ENCODE results near the gene CHST3. TPM values are rescaled to one million over a fixed set of nuclear protein-coding genes. Genes with fewer than 3 reads are reported as not detected.
"Not testable (repeated sequence)": the region's sequence is repeated elsewhere in the genome, so short reads cannot be mapped to it uniquely, and the experiment has no call there.

Gene CHST3
- polyA plus RNA-seq, 3 donors, result 2.6 to 21.8 (median 6.3) TPM

- H3K27ac ChIP-seq (ENCODE audit: low read depth, low read length), result no peak overlapping the region
- 73 to 87% (median 83%) methylated on average over 1 of the region's 1 CpG for WGBS, 3 donors
Observed at GRCh38 chr10:71981876-71982230, 17.7 kb downstream of the CHST3 start.

GRCh38 chr10:71982269-71983178, 18.3 kb downstream of the CHST3 start:
- H3K27ac ChIP-seq (ENCODE audit: low read depth, low read length), result no peak overlapping the region

GRCh38 chr10:71984126-71984808, 20.1 kb downstream of the CHST3 start:
- 84 to 95% (median 91%) methylated on average over 15 of the region's 15 CpGs for WGBS, 3 donors
- no peak overlapping the region for H3K27ac ChIP-seq (ENCODE audit: low read depth, low read length)

More at GRCh38 chr10:71982269-71983178, 18.3 kb downstream of the CHST3 start:
- WGBS, 3 donors, result 77 to 87% (median 82%) methylated on average over 10 of the region's 10 CpGs

GRCh38 chr10:71984809-71985388, 20.7 kb downstream of the CHST3 start:
- WGBS, 3 donors, result 67 to 82% (median 79%) methylated on average over 9 of the region's 9 CpGs
- no peak overlapping the region for H3K27ac ChIP-seq (ENCODE audit: low read depth, low read length)

- WGBS, 3 donors, result 56 to 79% (median 69%) methylated on average over 4 of the region's 4 CpGs
- H3K27ac ChIP-seq (ENCODE audit: low read depth, low read length), result no peak overlapping the region
Observed at GRCh38 chr10:71985542-71986250, 21.5 kb downstream of the CHST3 start.

- H3K27ac ChIP-seq (ENCODE audit: low read depth, low read length), result not testable (repeated sequence)
- WGBS, 3 donors, result 80 to 93% (median 91%) methylated on average over 6 of the region's 6 CpGs
Observed at GRCh38 chr10:71988895-71989294, 24.7 kb downstream of the CHST3 start.

GRCh38 chr10:71989661-71990454, 25.7 kb downstream of the CHST3 start:
- no peak overlapping the region for H3K27ac ChIP-seq (ENCODE audit: low read depth, low read length)

GRCh38 chr10:71990706-71991269, 26.6 kb downstream of the CHST3 start:
- no peak overlapping the region for H3K27ac ChIP-seq (ENCODE audit: low read depth, low read length)

More at GRCh38 chr10:71989661-71990454, 25.7 kb downstream of the CHST3 start:
- WGBS, 3 donors, result 65 to 74% (median 73%) methylated on average over 6 of the region's 6 CpGs

GRCh38 chr10:71995449-71995848, 31.3 kb downstream of the CHST3 start:
- 92 to 99% (median 95%) methylated on average over 3 of the region's 3 CpGs for WGBS, 3 donors
- H3K27ac ChIP-seq (ENCODE audit: low read depth, low read length), result peak overlapping the region; percentile 19

More at GRCh38 chr10:71990706-71991269, 26.6 kb downstream of the CHST3 start:
- 89 to 94% (median 92%) methylated on average over 7 of the region's 7 CpGs for WGBS, 3 donors

- no peak overlapping the region for H3K27ac ChIP-seq (ENCODE audit: low read depth, low read length)
- WGBS, 3 donors, result 53 to 67% (median 62%) methylated on average over 6 of the region's 6 CpGs
Observed at GRCh38 chr10:71995887-71996575, 31.8 kb downstream of the CHST3 start.

GRCh38 chr10:71996592-71997371, 32.6 kb downstream of the CHST3 start:
- H3K27ac ChIP-seq (ENCODE audit: low read depth, low read length), result no peak overlapping the region
- 82 to 92% (median 83%) methylated on average over 13 of the region's 13 CpGs for WGBS, 3 donors

- H3K27ac ChIP-seq (ENCODE audit: low read depth, low read length), result no peak overlapping the region
- WGBS, 3 donors, result 53 to 66% (median 62%) methylated on average over 14 of the region's 14 CpGs
Observed at GRCh38 chr10:71998119-71998839, 34.1 kb downstream of the CHST3 start.

GRCh38 chr10:71998840-71999194, 34.6 kb downstream of the CHST3 start:
- WGBS, 3 donors, result 36 to 49% (median 44%) methylated on average over 5 of the region's 5 CpGs
- H3K27ac ChIP-seq (ENCODE audit: low read depth, low read length), result no peak overlapping the region

- WGBS, 3 donors, result 41 to 54% (median 48%) methylated on average over 21 of the region's 21 CpGs
- no peak overlapping the region for H3K27ac ChIP-seq (ENCODE audit: low read depth, low read length)
Observed at GRCh38 chr10:71999360-72000072, 35.3 kb downstream of the CHST3 start.

All from adipose tissue (tissue), 3 donors.